Loucy (cell line): ENCODE data around the gene BTBD9.

Source experiments
- EZH2phosphoT487 ChIP-seq: fragments of 200-600 bp; IDR thresholded peaks from 2 replicates; pipeline ENCODE4 v1.6.1; 2018; ENCODE audit warnings: antibody characterized with exemption, mild to moderate bottlenecking, moderate library complexity, borderline replicate concordance
- TF ChIP-seq, protein P1 (sequence below): fragments of 200-600 bp; sonication (generic); conservative IDR thresholded peaks from 2 replicates; pipeline ENCODE4 v1.5.1; 2014; ENCODE audit warnings: mild to moderate bottlenecking, antibody characterized with exemption, low read length

DNA sequence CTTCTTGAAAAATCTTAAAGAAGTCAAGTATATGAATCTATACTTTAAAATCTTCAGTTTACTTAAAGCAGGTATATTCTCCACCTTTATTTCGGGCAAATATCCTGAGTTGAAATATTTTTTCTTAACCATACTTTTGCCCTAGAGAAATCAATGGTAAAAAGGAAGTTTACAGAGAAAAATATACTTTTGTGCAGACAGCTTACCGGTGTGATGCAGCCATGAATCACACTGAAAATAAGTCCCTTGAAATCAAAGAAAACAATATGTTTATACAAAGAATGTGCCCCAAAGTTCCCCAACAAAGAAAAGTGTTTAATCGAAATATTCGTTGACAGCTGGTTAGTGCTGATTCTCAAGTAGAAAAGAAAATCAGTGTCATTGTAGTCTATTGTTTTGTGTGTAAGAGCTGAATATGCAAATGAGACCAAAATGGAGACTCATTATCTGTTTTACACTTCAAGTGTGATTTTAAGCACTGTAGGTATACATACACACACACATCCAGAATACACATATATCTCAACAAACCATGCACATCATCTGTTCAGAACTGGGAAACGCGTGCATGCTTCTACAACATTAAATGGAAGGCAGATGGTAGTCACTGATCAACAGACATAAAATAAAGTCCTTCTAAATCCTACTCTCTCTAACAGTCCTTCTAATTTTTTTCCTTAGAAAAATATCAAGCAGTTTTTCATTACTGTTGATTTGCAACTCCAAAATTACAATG lies 73.3 kb downstream of the BTBD9 start:
- TF ChIP-seq, protein P1, sequence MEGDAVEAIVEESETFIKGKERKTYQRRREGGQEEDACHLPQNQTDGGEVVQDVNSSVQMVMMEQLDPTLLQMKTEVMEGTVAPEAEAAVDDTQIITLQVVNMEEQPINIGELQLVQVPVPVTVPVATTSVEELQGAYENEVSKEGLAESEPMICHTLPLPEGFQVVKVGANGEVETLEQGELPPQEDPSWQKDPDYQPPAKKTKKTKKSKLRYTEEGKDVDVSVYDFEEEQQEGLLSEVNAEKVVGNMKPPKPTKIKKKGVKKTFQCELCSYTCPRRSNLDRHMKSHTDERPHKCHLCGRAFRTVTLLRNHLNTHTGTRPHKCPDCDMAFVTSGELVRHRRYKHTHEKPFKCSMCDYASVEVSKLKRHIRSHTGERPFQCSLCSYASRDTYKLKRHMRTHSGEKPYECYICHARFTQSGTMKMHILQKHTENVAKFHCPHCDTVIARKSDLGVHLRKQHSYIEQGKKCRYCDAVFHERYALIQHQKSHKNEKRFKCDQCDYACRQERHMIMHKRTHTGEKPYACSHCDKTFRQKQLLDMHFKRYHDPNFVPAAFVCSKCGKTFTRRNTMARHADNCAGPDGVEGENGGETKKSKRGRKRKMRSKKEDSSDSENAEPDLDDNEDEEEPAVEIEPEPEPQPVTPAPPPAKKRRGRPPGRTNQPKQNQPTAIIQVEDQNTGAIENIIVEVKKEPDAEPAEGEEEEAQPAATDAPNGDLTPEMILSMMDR: no peak
- no peak for TF ChIP-seq EZH2phosphoT487
